Dermis microvascular lymphatic vessel endothelial cell (primary cell): ENCODE results near the gene C4orf50. TPM values are rescaled to one million over a fixed set of nuclear protein-coding genes. Genes with fewer than 3 reads are reported as not detected.
A peak's percentile ranks its signal among the peaks of the same experiment; 100 is the strongest.
"Not testable (repeated sequence)": the region's sequence is repeated elsewhere in the genome, so short reads cannot be mapped to it uniquely, and the experiment has no call there.

ENCODE experiments used
- DNase-seq, 2 donors: peaks; one replicate each; pipeline versions ENCODE4 v3.0.0 to v3.0.0-alpha.2; 2010; ENCODE audit warnings: low read depth in 2 of 2
- total RNA-seq: library from RNA; depleted of rRNA; stranded (reverse); fragments of >200 nt; gene quantifications from 2 replicates; pipeline ENCODE4 v1.2.1, GENCODE V29; 2014

The C4orf50 gene
- total RNA-seq, 1 donor from 2014 or later = under 0.01 TPM

GRCh38 chr4:6017030-6017429, 1.2 kb downstream of the C4orf50 start:
- no peak for DNase-seq

- DNase-seq = no peak
Observed at GRCh38 chr4:6013564-6013963, 4.7 kb downstream of the C4orf50 start.

GRCh38 chr4:6012200-6012599, 6.0 kb downstream of the C4orf50 start:
- no peak for DNase-seq

DNA sequence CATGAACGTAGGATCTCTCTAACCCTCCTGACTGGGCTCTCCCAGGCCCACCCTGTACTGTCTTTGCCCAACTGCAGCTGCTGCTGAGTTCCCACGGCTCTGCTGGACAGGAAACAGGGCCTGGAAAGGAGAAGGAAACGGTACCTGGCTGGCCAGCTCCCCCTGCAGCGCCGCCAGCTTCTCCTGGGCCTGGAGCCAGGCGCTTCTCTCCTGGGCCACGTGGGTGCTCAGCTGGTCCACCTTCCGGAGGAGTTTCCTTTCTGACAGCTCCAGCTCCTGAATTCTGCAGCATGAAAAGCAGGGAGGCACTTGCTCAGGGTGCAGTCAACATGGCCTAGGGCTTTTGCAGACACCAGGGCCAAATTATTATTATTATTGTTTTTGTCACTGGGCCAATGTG, 6.5 kb downstream of the C4orf50 start:
- peak in 1 of 2 donors; percentile 47 for DNase-seq

DNA sequence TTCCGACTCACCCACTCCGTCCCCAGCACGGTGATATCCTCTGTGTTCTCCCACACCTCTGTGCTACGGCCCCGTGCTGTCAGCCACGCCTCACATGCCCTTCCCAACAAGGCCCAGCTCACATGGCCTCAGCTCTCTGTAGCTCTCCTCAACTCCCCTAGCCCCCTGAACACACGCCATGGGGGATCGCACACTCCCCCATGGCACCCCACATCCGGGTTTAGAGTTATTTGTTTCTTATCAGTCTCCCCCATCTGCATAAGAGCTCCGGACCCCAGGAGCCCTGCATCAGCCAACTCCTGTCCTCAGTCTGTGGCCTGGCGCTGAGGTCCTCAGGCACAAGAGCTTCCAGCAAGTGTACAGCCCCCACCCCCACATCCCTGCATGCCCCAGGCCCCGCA, 7.0 kb downstream of the C4orf50 start:
- no peak for DNase-seq

DNA sequence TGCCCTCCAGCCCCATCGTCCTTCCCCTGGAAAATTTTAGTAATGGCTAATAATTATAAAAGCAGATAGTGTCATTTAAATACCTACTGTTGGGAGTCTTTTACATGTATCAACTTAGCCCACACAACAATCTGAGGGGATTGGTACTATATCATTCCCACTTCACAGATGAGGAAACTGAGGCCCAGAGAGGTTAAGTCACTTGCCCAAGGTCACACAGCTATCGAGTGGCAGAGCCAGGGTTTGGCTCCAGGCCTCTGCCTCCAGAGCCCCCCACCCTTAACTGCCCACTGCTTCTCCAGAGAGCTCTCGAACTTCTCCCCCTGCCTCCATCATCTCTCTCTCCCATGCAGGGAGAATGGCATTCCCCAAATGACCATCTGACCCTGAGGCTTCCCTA, 7.4 kb downstream of the C4orf50 start:
- no peak for DNase-seq

- DNase-seq = no peak
Observed at GRCh38 chr4:6009452-6009851, 8.8 kb downstream of the C4orf50 start.

DNA sequence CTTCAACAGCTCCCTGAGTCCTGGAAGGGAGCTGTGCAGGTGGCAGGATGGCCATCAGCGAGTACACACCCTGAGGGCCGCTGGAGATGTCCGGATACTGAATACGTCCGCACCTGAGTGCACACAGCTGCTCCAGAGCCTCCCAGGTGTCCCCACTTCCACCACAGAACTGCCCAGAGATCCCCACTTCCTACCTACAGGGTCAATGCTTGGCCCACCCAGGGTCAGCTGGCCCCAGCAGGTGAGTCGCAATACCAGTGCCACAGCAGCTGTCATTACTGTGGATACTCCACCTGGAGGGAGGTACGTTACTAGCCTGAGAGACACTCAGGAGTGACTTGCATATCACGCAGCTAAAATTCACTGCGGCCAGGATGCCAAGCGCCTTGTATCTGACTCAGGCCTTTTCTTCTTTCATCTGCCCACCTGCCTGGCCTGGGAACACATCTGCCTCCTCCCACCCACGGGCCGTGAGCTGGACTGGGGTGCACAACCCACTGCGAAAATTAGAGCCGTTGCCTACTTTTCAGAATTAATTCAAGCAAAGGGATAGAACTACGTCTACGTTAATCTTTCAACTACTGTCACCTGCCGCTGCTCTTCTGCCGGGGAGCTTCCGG, 9.4 kb downstream of the C4orf50 start:
- no peak for DNase-seq

- DNase-seq = no peak
Observed at GRCh38 chr4:6008092-6008551, 10.1 kb downstream of the C4orf50 start.

GRCh38 chr4:6005175-6005574, 13.1 kb downstream of the C4orf50 start:
- no peak for DNase-seq

GRCh38 chr4:6003485-6003884, 14.7 kb downstream of the C4orf50 start:
- DNase-seq = not testable (repeated sequence)

DNA sequence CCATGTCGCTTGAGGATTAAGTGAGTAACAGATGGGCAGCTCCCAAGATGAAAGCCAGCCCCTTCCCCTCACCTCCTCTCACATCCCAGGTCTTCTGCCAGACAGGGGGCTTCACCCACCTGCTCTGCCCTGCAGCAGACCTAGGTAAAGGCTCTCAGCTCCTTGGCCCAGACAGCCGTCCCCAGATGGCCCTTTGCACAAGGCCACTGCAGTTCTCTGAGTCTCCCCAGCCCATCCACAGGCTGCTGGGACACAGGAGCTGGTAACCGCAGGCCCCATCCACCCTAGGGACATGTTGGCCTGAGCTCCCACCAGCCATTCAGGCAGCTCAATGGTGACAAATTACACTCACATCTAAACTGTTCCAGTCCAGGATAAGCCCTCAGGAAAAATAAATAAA, 15.3 kb downstream of the C4orf50 start:
- no peak for DNase-seq

DNA sequence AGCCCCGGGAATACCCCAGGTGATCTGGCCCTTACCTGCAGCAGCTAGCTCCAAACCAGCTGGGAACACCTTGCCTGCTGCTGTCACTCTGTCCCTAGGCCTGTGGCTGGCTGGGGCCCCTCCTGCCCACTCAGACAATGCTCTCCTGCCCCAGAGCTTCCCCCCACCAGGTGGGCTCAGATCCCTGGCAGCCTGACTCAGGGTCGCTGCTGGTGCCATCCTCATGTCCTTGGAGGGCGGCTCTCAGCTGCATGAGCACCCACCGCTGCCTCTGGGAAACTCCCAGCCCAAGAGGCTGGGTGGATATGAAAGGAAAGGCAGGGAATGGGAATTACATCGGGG, 15.8 kb downstream of the C4orf50 start:
- no peak for DNase-seq

DNA sequence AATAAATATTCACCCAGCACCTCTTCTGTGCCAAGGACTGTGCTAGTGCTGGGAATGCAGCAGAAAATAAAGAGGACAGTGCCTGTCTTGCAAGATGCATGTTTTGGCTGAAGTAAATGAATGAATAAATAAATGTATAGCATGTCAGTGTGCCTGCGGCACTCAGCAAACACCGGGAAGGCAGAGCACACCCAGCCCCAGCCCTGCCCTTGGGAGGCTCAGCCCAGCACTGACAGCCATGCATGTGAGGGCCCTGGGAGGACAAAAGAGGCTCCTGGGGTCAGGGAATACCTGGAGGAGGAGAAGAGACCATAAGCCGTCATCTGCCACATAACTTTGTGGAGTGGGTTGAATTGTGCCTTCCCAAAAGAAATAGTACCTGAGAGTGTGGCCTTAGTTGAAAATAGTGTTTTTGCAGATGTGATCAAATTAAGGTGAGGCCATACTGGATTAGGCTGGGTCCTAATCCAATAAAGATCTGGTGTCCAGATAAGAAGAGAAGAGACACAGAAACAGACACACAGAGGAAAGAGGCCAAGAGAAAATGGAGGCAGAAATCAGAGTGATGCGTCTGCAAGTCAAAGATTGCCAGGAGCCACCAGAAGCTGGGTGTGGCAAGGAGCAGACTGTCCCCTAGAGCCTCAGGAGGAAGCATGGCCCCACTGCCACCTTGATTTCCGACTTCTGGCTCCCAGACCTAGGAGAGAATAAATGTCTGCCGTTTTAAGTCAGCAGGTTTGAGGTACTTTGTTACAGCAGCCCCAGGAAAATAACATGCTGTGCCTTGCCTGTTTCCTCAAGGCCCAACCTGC, 16.3 kb downstream of the C4orf50 start:
- no peak for DNase-seq

- no peak for DNase-seq
Observed at GRCh38 chr4:5999830-6000365, 18.3 kb downstream of the C4orf50 start.

- DNase-seq = no peak
Observed at GRCh38 chr4:5999356-5999755, 18.9 kb downstream of the C4orf50 start.

DNA sequence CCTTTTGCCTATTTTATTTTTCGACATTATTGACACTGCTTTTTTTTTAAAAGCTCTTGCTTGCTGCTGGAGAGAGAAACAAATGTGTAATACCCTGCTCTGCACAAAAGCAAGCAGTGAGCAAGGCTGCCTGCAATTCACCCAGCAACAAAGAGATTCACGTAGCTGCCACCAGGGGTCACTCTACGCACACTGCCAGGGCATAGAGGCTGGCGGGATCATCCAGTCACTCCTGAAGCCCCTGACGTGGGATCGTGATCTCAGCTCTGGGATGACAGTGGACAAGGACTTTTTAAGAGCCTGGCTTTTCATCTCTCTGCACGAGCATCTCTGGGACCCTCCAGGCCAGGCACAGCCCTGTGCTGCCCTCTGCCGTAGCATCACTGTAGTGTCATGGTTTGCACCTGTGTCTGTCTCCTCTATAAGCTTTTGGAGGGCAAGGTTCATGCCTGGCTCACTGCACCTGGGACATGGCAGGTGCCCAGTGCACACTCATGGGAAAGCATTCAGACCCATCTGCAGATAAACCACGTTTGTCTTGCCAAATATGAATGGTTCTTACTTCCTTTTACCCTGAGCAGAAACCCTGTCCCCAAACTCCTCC, 19.8 kb downstream of the C4orf50 start:
- peak; percentile 51 to 70 for DNase-seq

- no peak for DNase-seq
Observed at GRCh38 chr4:5996641-5997040, 21.6 kb downstream of the C4orf50 start.

DNA sequence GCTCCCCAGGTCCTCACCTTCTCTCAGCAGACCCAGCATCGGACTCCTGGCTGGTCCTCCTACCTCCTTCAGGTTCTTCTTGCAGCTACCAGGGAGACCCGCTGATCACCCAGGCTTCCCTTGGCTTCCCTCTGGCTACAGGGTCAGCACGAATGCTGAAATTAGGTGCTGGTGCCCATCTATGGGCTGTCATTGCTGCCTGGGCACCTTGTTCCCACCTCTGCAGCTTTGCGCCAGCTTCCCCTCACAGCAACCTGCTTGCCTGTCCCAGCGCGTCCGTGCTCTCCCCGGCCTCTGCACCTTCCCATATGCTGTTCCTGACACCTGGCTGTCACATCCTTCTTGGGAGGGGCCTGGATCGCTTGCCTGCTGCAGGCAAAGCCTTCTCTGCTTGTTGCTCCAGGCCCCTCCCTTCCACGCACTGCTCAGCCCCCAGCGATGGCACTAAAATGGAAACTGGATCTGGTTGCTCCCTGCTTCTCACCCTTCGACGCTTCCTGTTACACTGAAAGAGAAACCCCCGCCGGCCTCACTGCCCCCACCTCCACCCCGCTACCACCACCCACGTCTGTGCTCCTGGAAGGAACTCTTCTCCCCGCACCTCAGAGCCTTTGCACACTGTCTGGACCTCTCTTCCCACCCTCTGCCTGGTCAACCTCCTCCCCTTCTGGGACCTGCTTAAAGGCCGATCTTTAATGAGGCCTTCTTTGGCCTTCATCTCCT, 22.2 kb downstream of the C4orf50 start:
- DNase-seq = no peak

- DNase-seq = no peak
Observed at GRCh38 chr4:5993876-5994811, 24.1 kb downstream of the C4orf50 start.

GRCh38 chr4:5993346-5993745, 24.9 kb downstream of the C4orf50 start:
- DNase-seq = not testable (repeated sequence)
